HK-2 (cell line): ENCODE results near the gene MSANTD4.
"Not testable (repeated sequence)": the region's sequence is repeated elsewhere in the genome, so short reads cannot be mapped to it uniquely, and the experiment has no call there.

Experiments used
- DNase-seq: peaks from one replicate; pipeline ENCODE4 v3.0.0-alpha.2; 2018; ENCODE audit not compliant: unreplicated experiment

MSANTD4 gene

GRCh38 chr11:106021967-106022794 lies at the start of gene MSANTD4:
TSS of gene MSANTD4 (minus strand) at chr11:106022240. CDS start at chr11:106010917, 11,323 bp downstream.
- DNase-seq = peak; percentile 94

DNA sequence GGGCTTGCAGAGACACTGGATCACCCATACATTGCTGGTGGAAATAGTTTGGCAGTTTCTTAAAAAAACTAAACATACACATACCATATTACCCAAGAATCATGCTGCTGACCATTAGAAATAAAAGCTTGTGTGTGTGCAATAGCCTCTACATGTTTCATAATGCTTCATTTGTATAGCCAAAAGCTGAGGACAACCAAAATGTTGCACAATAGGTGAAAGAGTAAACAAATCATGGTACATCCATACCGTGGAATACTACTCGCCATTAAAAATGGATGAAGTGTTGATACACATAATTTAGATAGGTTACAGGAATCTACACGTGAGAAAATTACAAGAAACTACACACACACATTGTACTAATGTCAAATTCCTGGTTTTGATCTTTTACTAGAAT lies 48.6 kb upstream of the MSANTD4 start:
- no peak for DNase-seq

GRCh38 chr11:106063009-106063408 lies 41.0 kb upstream of the MSANTD4 start:
- no peak for DNase-seq

- no peak for DNase-seq
Observed at GRCh38 chr11:106061954-106062949, 40.2 kb upstream of the MSANTD4 start.

DNA sequence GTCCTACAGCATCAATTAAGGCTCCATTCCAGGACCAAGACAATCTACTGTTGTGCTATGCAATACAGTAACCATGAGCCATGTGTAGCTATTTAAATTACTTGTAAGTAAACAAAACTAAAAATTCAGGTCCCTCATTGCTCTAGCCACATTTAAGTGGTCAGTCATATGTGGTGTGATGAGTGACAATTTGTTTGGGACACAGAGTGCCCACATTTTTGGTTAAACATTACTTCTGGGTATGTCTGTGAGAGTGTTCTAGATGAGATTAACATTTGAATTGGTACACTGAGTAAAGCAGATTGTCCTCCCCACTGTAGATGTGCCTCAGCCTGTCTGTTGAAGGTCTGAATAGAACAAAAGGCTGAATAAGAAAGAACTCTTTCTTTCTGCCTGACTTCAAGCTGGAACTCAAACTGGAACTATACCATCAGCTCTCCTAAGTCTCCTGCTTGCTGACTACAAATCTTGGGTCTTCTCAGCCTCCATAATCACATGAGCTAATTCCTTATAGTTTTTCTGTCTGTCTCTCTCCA lies 39.3 kb upstream of the MSANTD4 start:
- no peak for DNase-seq

DNA sequence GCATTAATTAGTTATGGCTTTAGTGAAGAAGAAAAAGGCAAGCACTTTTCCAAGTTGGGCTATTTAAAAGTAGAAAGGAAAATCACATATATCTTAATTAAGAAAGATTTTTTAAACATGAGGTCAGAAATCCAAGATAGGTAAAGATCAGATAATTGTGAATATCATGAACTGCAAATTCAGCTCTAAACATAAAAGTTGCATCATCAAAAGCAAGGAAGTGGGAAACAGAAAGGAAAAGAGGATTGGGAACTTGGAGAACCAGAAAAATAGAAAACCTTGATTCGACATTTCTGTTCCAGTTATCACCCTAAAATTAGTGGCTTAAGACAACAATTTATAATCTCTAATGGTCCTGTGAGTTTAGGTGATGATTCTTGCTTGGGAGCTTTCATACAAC lies 37.6 kb upstream of the MSANTD4 start:
- no peak for DNase-seq

- not testable (repeated sequence) for DNase-seq
Observed at GRCh38 chr11:106058377-106058776, 36.3 kb upstream of the MSANTD4 start.

DNA sequence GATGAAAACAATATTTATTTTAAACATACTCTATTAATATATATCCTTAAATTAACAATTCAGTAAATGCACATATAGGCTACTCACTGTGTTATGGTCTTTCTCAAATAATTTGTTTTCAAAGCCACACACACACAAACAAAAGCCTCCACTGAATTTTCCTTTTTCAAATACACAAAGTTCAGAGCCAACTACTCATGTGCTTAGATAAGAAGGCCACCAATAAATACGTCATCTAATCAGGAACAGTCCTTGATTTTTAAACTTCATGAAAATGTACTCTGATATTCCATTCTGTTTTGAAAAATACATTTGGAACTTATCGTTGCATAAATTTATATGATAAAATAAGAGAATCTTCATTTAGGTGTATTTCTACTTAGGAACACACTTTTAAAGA lies 29.1 kb upstream of the MSANTD4 start:
- no peak for DNase-seq

DNA sequence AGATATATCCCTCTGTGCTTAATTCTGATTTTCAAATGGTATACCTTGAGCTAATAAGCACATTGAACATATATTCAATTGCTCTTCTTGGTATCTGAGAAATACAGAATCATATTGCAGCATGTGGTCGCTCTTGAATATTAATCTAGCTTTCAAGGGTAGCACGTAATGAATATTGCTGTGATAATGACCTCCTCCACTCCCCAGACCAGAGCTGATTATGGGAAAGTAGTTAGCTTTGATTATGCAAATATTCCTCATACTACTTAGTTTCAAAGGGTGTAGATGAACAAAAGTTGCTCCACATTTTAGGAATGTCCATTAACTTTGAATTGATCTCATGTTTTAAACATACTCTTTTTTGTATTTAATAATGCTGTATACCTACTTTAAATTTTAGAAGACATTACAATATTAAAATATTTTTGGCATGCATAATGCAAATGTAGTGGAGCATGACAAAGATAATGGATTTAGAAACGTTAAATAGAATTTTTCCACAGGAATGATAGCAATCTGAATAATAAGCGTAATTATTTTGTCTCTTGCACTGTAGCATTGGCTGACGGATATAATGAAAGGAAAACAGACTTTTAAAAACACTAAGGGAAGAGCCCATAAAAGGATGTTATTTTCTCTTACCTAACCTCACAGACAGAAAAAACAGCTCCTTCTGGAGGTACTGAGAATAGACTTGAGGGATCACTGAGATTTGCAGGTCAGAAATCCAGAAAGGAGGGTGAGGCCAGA lies 27.9 kb upstream of the MSANTD4 start:
- no peak for DNase-seq

DNA sequence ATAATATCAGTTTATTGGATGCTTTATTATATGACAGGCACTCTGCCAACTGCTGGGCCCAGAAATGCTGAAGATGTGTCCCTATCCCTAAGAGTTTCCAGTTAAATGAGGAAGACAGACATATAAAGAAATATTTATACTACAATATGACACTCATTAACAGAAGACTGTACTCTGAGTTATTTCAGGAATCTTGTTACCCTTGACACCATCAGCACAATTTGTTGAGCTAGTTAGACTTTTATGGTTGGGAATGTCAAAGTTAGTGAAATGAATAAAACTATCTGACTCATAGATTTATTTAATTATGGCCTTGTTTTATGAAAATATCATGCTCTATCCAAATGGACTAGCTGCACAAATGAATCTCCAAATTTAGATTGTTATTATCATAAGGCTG lies 25.6 kb upstream of the MSANTD4 start:
- no peak for DNase-seq

- no peak for DNase-seq
Observed at GRCh38 chr11:106043540-106043939, 21.5 kb upstream of the MSANTD4 start.

- no peak for DNase-seq
Observed at GRCh38 chr11:106032861-106033260, 10.8 kb upstream of the MSANTD4 start.

- no peak for DNase-seq
Observed at GRCh38 chr11:106031936-106032335, 9.9 kb upstream of the MSANTD4 start.

DNA sequence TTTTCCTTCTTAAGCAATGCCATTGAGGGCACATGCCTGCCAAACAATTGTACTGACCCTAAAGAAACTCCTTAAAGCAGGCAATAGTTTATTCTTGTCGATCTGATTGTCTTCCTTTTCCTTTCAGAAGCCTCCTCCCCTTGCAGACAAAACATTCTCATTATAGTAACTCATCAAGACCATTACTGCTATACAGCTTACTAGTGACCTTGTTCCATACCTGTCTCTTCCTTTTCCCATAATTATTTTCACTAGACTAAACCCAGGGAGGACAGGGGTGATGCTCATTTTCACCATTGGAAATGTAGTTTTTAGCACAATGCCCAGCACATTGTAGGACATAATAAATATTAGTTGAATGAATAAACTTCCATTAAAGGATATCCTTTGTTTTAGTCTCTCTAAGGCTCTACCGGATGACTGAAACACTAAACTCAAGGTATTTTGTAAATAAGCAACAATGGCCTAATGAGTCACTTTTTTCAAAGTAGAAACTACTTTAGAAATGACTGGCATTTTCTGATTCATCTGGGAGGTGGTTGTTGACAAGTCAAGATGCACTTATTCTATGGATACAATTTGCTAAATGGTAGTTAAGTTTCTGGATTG lies 9.3 kb upstream of the MSANTD4 start:
- DNase-seq = no peak

DNA sequence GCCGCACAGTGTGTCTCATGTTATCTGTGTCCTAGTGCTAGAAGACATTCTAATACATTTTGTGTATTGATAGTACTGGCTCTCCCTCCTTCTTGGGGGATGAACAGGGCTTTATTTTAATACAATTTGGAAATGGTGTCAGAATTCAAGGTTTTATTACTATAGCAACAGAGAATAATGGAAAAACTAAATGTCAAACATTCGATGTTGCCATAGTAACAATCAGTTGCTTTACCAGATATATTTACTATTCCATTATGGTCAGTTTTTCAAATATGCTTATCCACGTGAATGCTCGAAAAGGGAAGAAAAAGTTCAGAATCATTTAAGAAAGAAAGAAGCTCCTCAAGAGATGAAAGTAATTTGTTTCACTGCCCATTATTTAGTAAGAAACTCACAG lies 8.6 kb upstream of the MSANTD4 start:
- DNase-seq = no peak

GRCh38 chr11:106022795-106023275 lies 795 bp upstream of the MSANTD4 start:
- no peak for DNase-seq

DNA sequence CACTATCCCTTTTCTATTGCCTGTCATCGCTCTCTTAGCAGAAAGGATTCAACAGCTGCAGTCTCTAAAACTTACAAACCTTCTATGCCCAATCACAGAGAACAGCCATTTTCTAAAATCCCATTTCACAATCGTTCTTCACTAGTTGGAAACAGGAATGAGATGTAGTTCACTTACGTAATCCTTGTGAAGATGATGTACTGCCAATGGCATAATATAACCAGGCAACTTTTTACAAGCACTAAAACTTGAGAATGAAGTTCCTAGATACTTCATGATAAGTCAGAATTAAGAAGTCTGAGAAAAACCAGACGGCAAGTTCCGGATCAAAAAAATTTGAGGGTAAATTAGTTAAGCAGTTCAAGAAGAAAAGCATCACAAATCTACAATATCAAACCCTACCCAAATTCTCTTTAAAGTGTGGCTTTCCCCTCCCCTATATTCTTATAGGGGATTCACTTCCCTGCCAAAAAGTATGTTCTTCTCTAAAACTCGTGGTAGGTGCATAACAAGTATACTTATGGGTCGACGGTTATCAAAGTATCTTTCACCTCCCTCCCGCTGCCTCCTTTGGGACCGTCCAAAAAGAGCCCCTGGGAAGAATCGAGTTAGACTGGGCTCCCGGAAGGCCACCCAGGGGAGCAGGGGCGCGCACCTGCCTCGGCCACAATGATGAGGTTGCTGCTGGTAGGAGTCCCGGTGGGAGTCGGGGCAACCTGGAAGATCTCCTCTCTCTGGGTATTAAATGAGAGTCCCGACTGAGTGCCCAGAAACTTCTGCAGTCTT lies 666 bp downstream of the MSANTD4 start:
- DNase-seq = no peak

DNA sequence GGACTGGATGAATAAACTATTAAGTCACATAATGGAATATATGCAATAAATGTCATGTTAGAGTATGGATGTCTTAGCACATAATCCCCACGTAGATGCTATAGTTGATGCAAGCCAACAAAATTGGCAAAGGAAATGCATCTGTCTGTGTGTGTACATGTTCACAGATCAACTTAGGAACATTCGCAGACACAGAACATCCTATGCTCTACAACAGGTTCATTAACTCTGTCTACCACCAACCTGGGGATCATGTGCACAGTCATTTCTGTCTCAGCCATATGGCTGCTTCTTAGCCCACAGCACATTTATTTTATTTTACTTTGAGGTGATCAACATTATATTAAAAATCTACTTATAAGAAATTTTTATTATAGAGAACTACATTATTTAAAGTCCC lies 4.9 kb downstream of the MSANTD4 start:
- DNase-seq = no peak

GRCh38 chr11:106015066-106015465 lies 7.0 kb downstream of the MSANTD4 start:
- no peak for DNase-seq

DNA sequence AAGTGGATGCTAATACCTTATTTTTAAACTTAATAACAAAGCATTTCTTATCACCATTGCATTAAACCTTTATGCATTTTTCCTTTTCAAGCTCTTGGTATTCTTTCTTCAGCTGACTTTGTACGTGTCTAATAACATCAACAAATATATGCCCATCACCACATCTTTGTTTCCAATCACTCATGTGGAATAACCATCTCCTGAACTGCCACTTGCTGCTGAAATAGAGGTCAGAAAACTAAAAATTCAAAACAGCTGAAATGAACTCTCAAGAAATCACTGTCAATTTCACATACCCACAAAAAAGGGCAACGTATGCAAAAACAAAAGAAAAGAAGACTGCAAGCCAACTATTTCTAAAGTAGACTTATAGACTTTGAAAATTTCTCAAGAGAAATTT lies 7.4 kb downstream of the MSANTD4 start:
- DNase-seq = no peak
